GM23248 (cell line): ENCODE data around the gene LOXHD1. TPM values are rescaled to one million over a fixed set of nuclear protein-coding genes. Genes with fewer than 3 reads are reported as not detected.

ENCODE experiments used
- DNase-seq: peaks from one replicate; pipeline ENCODE4 v3.0.0-alpha.2; 2015
- H2AFZ ChIP-seq: fragments of 200-600 bp; sonication (generic); 2 replicates; pipeline ENCODE4 v1.6.1; 2016; ENCODE audit warnings: antibody characterized with exemption
- H3F3A ChIP-seq: fragments of 200-600 bp; sonication (generic); 2 replicates; pipeline ENCODE4 v1.6.1; 2016; ENCODE audit warnings: mild to moderate bottlenecking, antibody characterized with exemption, mixed run types; ENCODE audit not compliant: insufficient read depth
- H3K27ac ChIP-seq: fragments of 200-600 bp; sonication (generic); 2 replicates; pipeline ENCODE4 v1.5.1; 2016; ENCODE audit warnings: mild to moderate bottlenecking
- H3K27me3 ChIP-seq: fragments of 200-600 bp; sonication (generic); replicated peaks from 2 replicates; pipeline ENCODE4 v1.6.1; 2016; ENCODE audit warnings: mild to moderate bottlenecking; ENCODE audit not compliant: insufficient read depth
- H3K36me3 ChIP-seq: fragments of 200-600 bp; sonication (generic); 2 replicates; pipeline ENCODE4 v1.6.1; 2016; ENCODE audit warnings: low read depth, mild to moderate bottlenecking
- H3K4me1 ChIP-seq: fragments of 200-600 bp; sonication (generic); 2 replicates; pipeline ENCODE4 v1.6.1; 2016; ENCODE audit warnings: mild to moderate bottlenecking; ENCODE audit not compliant: insufficient read depth
- H3K4me2 ChIP-seq: fragments of 200-600 bp; sonication (generic); one replicate; pipeline ENCODE4 v1.6.1; 2016; ENCODE audit warnings: mild to moderate bottlenecking; ENCODE audit not compliant: unreplicated experiment
- H3K4me3 ChIP-seq: fragments of 200-600 bp; sonication (generic); 2 replicates; pipeline ENCODE4 v1.5.1; 2016; ENCODE audit warnings: mild to moderate bottlenecking
- H3K79me2 ChIP-seq: fragments of 200-600 bp; sonication (generic); 2 replicates; pipeline ENCODE4 v1.6.1; 2016; ENCODE audit warnings: mild to moderate bottlenecking; ENCODE audit not compliant: insufficient read depth
- H3K9ac ChIP-seq: fragments of 200-600 bp; sonication (generic); 2 replicates; pipeline ENCODE4 v1.6.1; 2016; ENCODE audit warnings: mild to moderate bottlenecking
- H3K9me2 ChIP-seq: fragments of 200-600 bp; sonication (generic); 2 replicates; pipeline ENCODE4 v1.6.1; 2016; ENCODE audit warnings: mixed run types, mild to moderate bottlenecking, moderate library complexity; ENCODE audit not compliant: insufficient read depth
- H3K9me3 ChIP-seq: fragments of 200-600 bp; sonication (generic); one replicate; pipeline ENCODE4 v1.6.1; 2017; ENCODE audit warnings: low read depth
- H4K20me1 ChIP-seq: fragments of 200-600 bp; sonication (generic); 2 replicates; pipeline ENCODE4 v1.6.0; 2016; ENCODE audit not compliant: insufficient read depth
- EZH2 ChIP-seq: fragments of 200-600 bp; sonication (generic); IDR thresholded peaks from 2 replicates; pipeline ENCODE4 v1.6.1; 2018; ENCODE audit warnings: antibody characterized with exemption, mild to moderate bottlenecking; ENCODE audit not compliant: insufficient read depth, poor library complexity, severe bottlenecking
- EZH2phosphoT487 ChIP-seq: fragments of 200-600 bp; sonication (generic); IDR thresholded peaks from 2 replicates; pipeline ENCODE4 v1.6.1; 2018; ENCODE audit warnings: antibody characterized with exemption, moderate library complexity, mild to moderate bottlenecking, low read depth; ENCODE audit not compliant: insufficient read depth
- WGBS, 2 experiments: methylation state at CpG; one replicate each; pipeline ENCODE4 v1.1.6; 2015 to 2017; ENCODE audit warnings: low lambda C conversion rate in 2 of 2, low coverage in 1 of 2; ENCODE audit errors: missing lambda C conversion rate in 2 of 2; 5-methylcytosine and 5-hydroxymethylcytosine counted together
- in situ Hi-C: fragments of 300-500 bp; cut with MboI; formaldehyde crosslinking; loops from 2 replicates; pipeline ENCODE4 v1.15.0; 2020
- polyA plus RNA-seq: library from polyadenylated mRNA; unstranded; fragments of >200 nt; fragmentation: Nextera tagmentation; extraction: Ambion mirVana; gene quantifications from 2 replicates; pipeline ENCODE4 v1.2.1, GENCODE V29; 2016
- total RNA-seq: library from RNA; depleted of rRNA; stranded (reverse); fragments of >200 nt; shearing (Covaris generic); gene quantifications from 2 replicates; pipeline ENCODE4 v1.2.3, GENCODE V29; 2014

The LOXHD1 gene
- total and polyA plus RNA-seq, 2 experiments from 2014 or later: not detected

GRCh38 chr18:46639386-46639785 is 17.6 kb downstream of the LOXHD1 start:
- no peaks in the 10 kb centered on the region for H3K4me1 ChIP-seq
- no peak overlapping the region for H3K9ac ChIP-seq
- no peak overlapping the region for H2AFZ ChIP-seq
- DNase-seq: no peak
- H3K79me2 ChIP-seq: no peaks in the 10 kb centered on the region
- H3K4me2 ChIP-seq: no peak overlapping the region
- no peaks in the 10 kb centered on the region for H3F3A ChIP-seq
- H3K27ac ChIP-seq: no peak overlapping the region
- no peaks in the 10 kb centered on the region for H3K9me2 ChIP-seq
- H3K27me3 ChIP-seq: peaks cover 8% of the 10 kb centered on the region
- no peaks in the 10 kb centered on the region for H3K9me3 ChIP-seq
- TF ChIP-seq EZH2 (no peak), EZH2phosphoT487 (no peak)
- no peak overlapping the region for H3K4me3 ChIP-seq
- WGBS, 2 experiments: 53 to 61% methylated on average over 6 of the region's 6 CpGs
- H4K20me1 ChIP-seq: no peaks in the 10 kb centered on the region; the same call in 1 of the 2 replicates
- no peaks in the 10 kb centered on the region for H3K36me3 ChIP-seq
- in situ Hi-C loops: no loop called here

DNA sequence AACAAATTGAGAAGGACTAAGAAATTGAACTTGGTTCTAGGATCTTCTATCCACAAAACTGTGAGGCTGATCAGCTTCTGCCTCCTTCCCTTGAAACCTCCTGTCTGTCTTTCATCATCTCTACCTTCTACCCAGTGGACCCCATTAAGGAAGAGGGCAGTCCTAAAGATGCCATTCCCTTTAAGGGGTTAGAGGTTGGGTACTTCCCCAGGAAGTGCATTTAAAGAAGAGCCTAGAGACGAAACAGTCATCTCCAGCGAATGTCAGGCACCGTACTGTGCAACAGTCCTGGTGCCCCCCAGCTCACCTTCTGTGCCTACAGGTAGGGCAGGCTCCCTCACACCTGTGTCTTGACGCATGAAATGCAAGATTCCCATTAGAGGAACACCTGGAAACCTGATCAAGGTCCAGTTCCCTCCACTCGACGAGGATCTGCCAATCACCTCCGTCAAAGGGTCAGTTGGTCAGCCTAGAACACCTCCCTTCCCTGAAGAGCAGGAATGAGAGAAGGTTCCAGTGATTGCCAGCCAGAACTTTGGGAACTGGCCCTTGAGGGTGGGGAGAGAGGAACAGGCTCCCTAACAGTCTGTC is 20.9 kb downstream of the LOXHD1 start:
- H3K4me1 ChIP-seq: no peaks in the 10 kb centered on the region
- in situ Hi-C loops: no loop called here
- H3F3A ChIP-seq: no peaks in the 10 kb centered on the region
- peaks cover 2% of the 10 kb centered on the region for H3K27me3 ChIP-seq
- no peaks in the 10 kb centered on the region for H4K20me1 ChIP-seq
- no peak for DNase-seq
- H3K36me3 ChIP-seq: no peaks in the 10 kb centered on the region
- no peak overlapping the region for H3K4me3 ChIP-seq
- H3K9me3 ChIP-seq: no peaks in the 10 kb centered on the region
- H3K9ac ChIP-seq: no peak overlapping the region
- no peaks in the 10 kb centered on the region for H3K79me2 ChIP-seq
- H3K9me2 ChIP-seq: no peaks in the 10 kb centered on the region
- TF ChIP-seq EZH2phosphoT487: no peak
- TF ChIP-seq EZH2: no peak
- no peak overlapping the region for H3K27ac ChIP-seq
- 28 to 32% methylated on average over 7 of the region's 7 CpGs for WGBS, 2 experiments
- no peak overlapping the region for H3K4me2 ChIP-seq
- no peak overlapping the region for H2AFZ ChIP-seq

DNA sequence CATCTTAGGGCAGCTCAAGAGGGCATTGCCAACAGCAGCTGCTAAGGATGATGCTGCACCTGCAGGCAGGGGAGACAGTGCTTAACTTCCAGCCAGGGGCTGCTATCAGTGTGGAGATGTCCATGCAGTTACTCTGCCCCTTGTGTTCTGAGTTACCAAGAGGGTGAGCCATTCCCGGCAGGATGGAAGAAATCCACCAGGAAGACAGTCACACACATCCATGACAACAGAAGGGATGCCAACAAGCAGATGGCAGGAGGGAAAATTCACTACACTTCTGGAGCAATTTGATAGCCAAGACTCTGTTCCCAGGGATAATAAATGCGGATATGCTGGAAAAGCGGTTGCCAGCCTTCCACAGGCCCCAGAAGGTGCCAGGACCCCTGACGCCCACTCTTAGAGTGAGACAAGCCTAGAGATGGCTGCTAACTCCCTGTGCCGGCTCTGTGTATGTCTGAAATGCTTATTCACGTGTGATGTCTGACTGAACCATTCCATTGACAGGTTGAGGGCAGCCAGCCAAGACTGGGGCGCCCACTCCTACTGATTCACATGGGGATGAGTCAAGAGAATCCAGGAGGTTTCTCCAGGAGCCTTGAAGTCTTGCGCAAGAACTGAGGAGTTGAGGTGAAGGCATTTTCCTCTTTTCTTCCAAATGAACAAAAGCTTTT is 24.5 kb downstream of the LOXHD1 start:
- Histone ChIP-seq H3K27me3 (no peaks in the 10 kb centered on the region), H3K79me2 (no peaks in the 10 kb centered on the region), H4K20me1 (no peaks in the 10 kb centered on the region), H3K4me1 (no peaks in the 10 kb centered on the region), H3K9ac (no peak overlapping the region), H3K9me3 (no peaks in the 10 kb centered on the region), H3K4me2 (no peak overlapping the region), H3K9me2 (no peaks in the 10 kb centered on the region), H3K36me3 (no peaks in the 10 kb centered on the region), H3K4me3 (no peak overlapping the region), H2AFZ (no peak overlapping the region), H3F3A (no peaks in the 10 kb centered on the region), H3K27ac (no peak overlapping the region)
- TF ChIP-seq EZH2phosphoT487 (no peak), EZH2 (no peak)
- peak; percentile 59 for DNase-seq
- WGBS, 2 experiments: 39 to 52% methylated on average over 8 of the region's 8 CpGs
- in situ Hi-C loops: no loop called here

- H3K9ac ChIP-seq: no peak overlapping the region
- in situ Hi-C loops: no loop called here
- H3F3A ChIP-seq: no peaks in the 10 kb centered on the region
- TF ChIP-seq EZH2 (no peak), EZH2phosphoT487 (no peak)
- no peaks in the 10 kb centered on the region for H3K36me3 ChIP-seq
- WGBS, 2 experiments: 42 to 51% methylated on average over 3 of the region's 3 CpGs
- no peak for DNase-seq
- no peaks in the 10 kb centered on the region for H3K9me3 ChIP-seq
- no peak overlapping the region for H3K27ac ChIP-seq
- no peaks in the 10 kb centered on the region for H3K4me1 ChIP-seq
- H3K27me3 ChIP-seq: 0 out of 2 replicates have a peak, but pooled peaks cover 4% of the 10 kb centered on the region
- H3K79me2 ChIP-seq: no peaks in the 10 kb centered on the region
- H3K4me2 ChIP-seq: no peak overlapping the region
- no peaks in the 10 kb centered on the region for H4K20me1 ChIP-seq
- no peak overlapping the region for H2AFZ ChIP-seq
- no peaks in the 10 kb centered on the region for H3K9me2 ChIP-seq
- H3K4me3 ChIP-seq: no peak overlapping the region
Measured at GRCh38 chr18:46630991-46631390, 26.0 kb downstream of the LOXHD1 start.

DNA sequence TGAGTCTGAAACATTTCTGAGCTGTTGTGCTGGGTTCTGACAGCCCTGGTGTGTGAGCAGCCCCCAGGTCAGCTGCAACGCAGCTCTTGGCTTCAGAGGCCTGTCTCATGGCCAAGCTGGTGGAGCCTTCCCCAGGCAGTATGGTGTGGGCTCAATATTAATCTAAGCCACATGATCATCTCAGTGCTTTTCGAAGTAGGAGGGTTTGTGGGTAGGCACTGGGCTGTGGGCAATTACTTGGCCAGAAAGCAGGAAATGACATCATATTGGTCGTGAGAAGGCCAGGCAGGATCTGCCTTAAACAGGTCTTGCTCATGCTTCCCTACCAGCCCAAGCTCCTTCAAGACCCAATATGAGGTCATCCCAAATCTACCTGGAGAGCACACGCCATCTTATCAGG is 26.9 kb downstream of the LOXHD1 start:
- H4K20me1 ChIP-seq: no peaks in the 10 kb centered on the region
- H3K9me3 ChIP-seq: no peaks in the 10 kb centered on the region
- no peaks in the 10 kb centered on the region for H3K4me1 ChIP-seq
- H3K4me3 ChIP-seq: no peak overlapping the region
- H3K36me3 ChIP-seq: no peaks in the 10 kb centered on the region
- whole genome bisulfite sequencing, 2 experiments: 13 to 21% methylated on average over 4 of the region's 4 CpGs
- 0 out of 2 replicates have a peak, but pooled peaks cover 4% of the 10 kb centered on the region for H3K27me3 ChIP-seq
- no peaks in the 10 kb centered on the region for H3K9me2 ChIP-seq
- no peak overlapping the region for H3K4me2 ChIP-seq
- H2AFZ ChIP-seq: no peak overlapping the region
- no peak overlapping the region for H3K27ac ChIP-seq
- H3K9ac ChIP-seq: no peak overlapping the region
- TF ChIP-seq EZH2 (no peak), EZH2phosphoT487 (no peak)
- DNase-seq: peak; percentile 24
- no peaks in the 10 kb centered on the region for H3K79me2 ChIP-seq
- H3F3A ChIP-seq: no peaks in the 10 kb centered on the region
- in situ Hi-C loops: no loop called here
